CD4-positive, alpha-beta T cell (primary cell): ENCODE results near the gene TGFBR2. TPM values are rescaled to one million over a fixed set of nuclear protein-coding genes. Genes with fewer than 3 reads are reported as not detected.

Experiments used
- ATAC-seq: fragments of 200-7000 bp; cut with Tn5 transposase; one replicate; pipeline ENCODE4 v1.10.0; 2022; ENCODE audit warnings: mild to moderate bottlenecking; ENCODE audit not compliant: poor library complexity
- CTCF ChIA-PET: fragments of 350-600 bp; sonication (Branson Sonifier 250); formaldehyde crosslinking; loops from one replicate; lab custom pipeline; 2021; ENCODE audit warnings: antibody characterized with exemption, inconsistent platforms; lab: Charles Lee
- POLR2A ChIA-PET: fragments of 350-600 bp; sonication (Branson Sonifier 250); formaldehyde crosslinking; loops from one replicate; lab custom pipeline; 2021; ENCODE audit warnings: antibody characterized with exemption, inconsistent platforms; lab: Charles Lee
- DNase-seq, 14 experiments: peaks; one replicate each; pipeline ENCODE4 v3.0.0-alpha.2; 2013 to 2020; ENCODE audit warnings: mixed read lengths in 2 of 14
- H3K27ac ChIP-seq, 2 donors: one replicate each; pipeline versions ENCODE4 v1.5.1 to v1.7.0; 2013; ENCODE audit warnings: low read length in 2 of 2, low read depth in 1 of 2, mild to moderate bottlenecking in 1 of 2
- H3K27me3 ChIP-seq, 2 experiments: 1 replicate in 1 of 2; 2 replicates in 1 of 2; pipeline versions ENCODE4 v1.6.1 to v1.7.0; 2013; ENCODE audit warnings: low read length in 2 of 2, control low read depth in 1 of 2, mild to moderate bottlenecking in 1 of 2, moderate library complexity in 1 of 2; ENCODE audit not compliant: insufficient read depth in 2 of 2, control insufficient read depth in 1 of 2
- H3K36me3 ChIP-seq: one replicate; pipeline ENCODE4 v1.6.1; 2013; ENCODE audit warnings: low read length, control low read depth; ENCODE audit not compliant: insufficient read depth
- H3K4me1 ChIP-seq: one replicate; pipeline ENCODE4 v1.6.1; 2013; ENCODE audit warnings: low read length, control low read depth; ENCODE audit not compliant: insufficient read depth
- H3K4me3 ChIP-seq: one replicate; pipeline ENCODE4 v1.5.1; 2013; ENCODE audit warnings: mild to moderate bottlenecking, low read length, moderate library complexity
- H3K9me3 ChIP-seq, 2 experiments: 1 replicate in 1 of 2; 2 replicates in 1 of 2; pipeline versions ENCODE4 v1.6.1 to v1.7.0; 2013; ENCODE audit warnings: low read length in 2 of 2, mild to moderate bottlenecking in 2 of 2, control low read depth in 1 of 2, moderate library complexity in 1 of 2; ENCODE audit not compliant: control insufficient read depth in 1 of 2, insufficient read depth in 1 of 2
- H3K27ac Mint-ChIP-seq: one replicate; pipeline ENCODE4 v1.8.0; 2020; ENCODE audit warnings: mixed read lengths
- H3K27me3 Mint-ChIP-seq: one replicate; pipeline ENCODE4 v1.8.0; 2021; ENCODE audit warnings: mixed read lengths
- H3K36me3 Mint-ChIP-seq: one replicate; pipeline ENCODE4 v1.8.0; 2021; ENCODE audit warnings: low read depth, mixed read lengths
- H3K4me1 Mint-ChIP-seq: one replicate; pipeline ENCODE4 v1.8.0; 2021; ENCODE audit warnings: low read depth, mixed read lengths
- H3K4me3 Mint-ChIP-seq: one replicate; pipeline ENCODE4 v1.8.0; 2020; ENCODE audit warnings: mild to moderate bottlenecking, mixed read lengths
- H3K9me3 Mint-ChIP-seq: one replicate; pipeline ENCODE4 v1.8.0; 2020; ENCODE audit warnings: mixed read lengths
- intact Hi-C, 2 experiments: fragments of 100-400 bp; cut with DNase I in 1 of 2; cut with micrococcal nuclease in 1 of 2; formaldehyde crosslinking; loops; one replicate each; pipeline versions ENCODE4 v1.15.1 to v1.9.0; 2023 to 2025; cut with DNase I, micrococcal nuclease
- total RNA-seq, 174 experiments: library from RNA in 2 of 174; stranded (reverse) in 2 of 174; gene quantifications; one replicate each; pipeline ENCODE4 v1.2.3 and lab custom pipeline; 2021 to 2026
- TF ChIP-seq, protein P1 (sequence below): fragments of 200-600 bp; IDR thresholded peaks from one replicate; pipeline ENCODE4 v1.8.0; 2022; ENCODE audit warnings: antibody characterized with exemption, mild to moderate bottlenecking

Gene TGFBR2
- total RNA-seq, 2 experiments from 2014 or later: 203 to 205 TPM

DNA sequence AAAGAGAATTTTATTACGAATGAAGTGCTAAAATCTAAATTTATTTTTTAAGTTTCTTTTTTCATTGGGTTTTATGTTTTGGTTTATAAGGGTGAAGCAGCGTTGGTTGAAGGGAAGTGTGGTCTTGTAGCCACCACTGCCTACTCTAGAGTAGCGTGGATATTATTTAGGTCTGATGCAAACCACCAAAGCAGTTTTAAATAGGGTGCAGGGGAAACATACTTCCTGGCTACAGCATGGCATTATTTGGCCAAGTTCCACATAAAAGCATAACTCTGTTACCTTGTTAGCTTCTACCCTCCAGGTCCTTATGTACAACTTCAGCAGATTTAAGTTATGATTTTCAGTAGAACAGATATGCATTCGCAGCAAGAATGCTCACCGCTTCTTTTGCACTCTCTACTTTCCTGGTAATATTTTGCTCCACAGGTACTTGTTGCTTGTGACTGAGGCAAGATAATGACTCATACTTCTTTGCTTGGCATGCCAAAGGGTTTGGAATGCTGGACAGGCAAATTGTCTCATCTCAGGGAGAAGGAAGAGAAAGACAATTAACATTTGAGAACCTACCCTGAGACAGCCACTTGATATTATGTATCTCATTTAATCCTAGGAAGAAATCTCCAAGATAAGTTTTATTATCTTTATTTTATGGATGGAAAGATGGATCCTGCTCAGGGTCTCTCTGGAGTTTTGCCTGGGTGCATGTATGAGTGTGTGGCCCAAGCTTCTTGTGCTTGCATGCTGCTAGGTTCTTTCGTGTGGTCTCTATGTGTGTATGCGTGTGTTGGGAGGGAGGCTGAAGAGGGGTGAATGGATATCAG, 5.4 kb downstream of the TGFBR2 start:
- no peaks in the 10 kb centered on the region for H3K27me3 Mint-ChIP-seq
- TF ChIP-seq, protein P1, sequence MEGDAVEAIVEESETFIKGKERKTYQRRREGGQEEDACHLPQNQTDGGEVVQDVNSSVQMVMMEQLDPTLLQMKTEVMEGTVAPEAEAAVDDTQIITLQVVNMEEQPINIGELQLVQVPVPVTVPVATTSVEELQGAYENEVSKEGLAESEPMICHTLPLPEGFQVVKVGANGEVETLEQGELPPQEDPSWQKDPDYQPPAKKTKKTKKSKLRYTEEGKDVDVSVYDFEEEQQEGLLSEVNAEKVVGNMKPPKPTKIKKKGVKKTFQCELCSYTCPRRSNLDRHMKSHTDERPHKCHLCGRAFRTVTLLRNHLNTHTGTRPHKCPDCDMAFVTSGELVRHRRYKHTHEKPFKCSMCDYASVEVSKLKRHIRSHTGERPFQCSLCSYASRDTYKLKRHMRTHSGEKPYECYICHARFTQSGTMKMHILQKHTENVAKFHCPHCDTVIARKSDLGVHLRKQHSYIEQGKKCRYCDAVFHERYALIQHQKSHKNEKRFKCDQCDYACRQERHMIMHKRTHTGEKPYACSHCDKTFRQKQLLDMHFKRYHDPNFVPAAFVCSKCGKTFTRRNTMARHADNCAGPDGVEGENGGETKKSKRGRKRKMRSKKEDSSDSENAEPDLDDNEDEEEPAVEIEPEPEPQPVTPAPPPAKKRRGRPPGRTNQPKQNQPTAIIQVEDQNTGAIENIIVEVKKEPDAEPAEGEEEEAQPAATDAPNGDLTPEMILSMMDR: no peak
- CTCF ChIA-PET: interaction anchor here (1.0 to 2.6 kb wide), 4 partner anchors 9 to 177 kb away, joined by 3 to 10 read pairs (median 4); no protein-coding TSS in a partner anchor
- ATAC-seq (peak; percentile 30), DNase-seq (peak in 3 of 14 experiments; percentile 58 to 70 (median 62))
- no peaks in the 10 kb centered on the region for H3K9me3 Mint-ChIP-seq
- H3K4me1 ChIP-seq: peaks cover 35% of the 10 kb centered on the region
- peaks cover 70% of the 10 kb centered on the region for H3K4me1 Mint-ChIP-seq
- intact Hi-C loops: loop anchor here (2.0 kb wide), 3 partner anchors 15 to 291 kb away; no protein-coding TSS in a partner anchor
- H3K27ac ChIP-seq: peak overlapping the region; percentile 55 to 60
- POLR2A ChIA-PET: interaction anchor here (0.7 to 8.9 kb wide), 21 partner anchors 9 to 921 kb away, joined by 3 to 176 read pairs (median 5); partner anchors contain the start of gene STT3B
- no peaks in the 10 kb centered on the region for H3K36me3 ChIP-seq
- peak overlapping the region; percentile 73 for H3K4me3 ChIP-seq
- no peaks in the 10 kb centered on the region for H3K9me3 ChIP-seq
- H3K36me3 Mint-ChIP-seq: peaks cover 87% of the 10 kb centered on the region
- peak overlapping the region; percentile 96 for H3K27ac Mint-ChIP-seq
- no peaks in the 10 kb centered on the region for H3K27me3 ChIP-seq
- H3K4me3 Mint-ChIP-seq: peak overlapping the region; percentile 97

DNA sequence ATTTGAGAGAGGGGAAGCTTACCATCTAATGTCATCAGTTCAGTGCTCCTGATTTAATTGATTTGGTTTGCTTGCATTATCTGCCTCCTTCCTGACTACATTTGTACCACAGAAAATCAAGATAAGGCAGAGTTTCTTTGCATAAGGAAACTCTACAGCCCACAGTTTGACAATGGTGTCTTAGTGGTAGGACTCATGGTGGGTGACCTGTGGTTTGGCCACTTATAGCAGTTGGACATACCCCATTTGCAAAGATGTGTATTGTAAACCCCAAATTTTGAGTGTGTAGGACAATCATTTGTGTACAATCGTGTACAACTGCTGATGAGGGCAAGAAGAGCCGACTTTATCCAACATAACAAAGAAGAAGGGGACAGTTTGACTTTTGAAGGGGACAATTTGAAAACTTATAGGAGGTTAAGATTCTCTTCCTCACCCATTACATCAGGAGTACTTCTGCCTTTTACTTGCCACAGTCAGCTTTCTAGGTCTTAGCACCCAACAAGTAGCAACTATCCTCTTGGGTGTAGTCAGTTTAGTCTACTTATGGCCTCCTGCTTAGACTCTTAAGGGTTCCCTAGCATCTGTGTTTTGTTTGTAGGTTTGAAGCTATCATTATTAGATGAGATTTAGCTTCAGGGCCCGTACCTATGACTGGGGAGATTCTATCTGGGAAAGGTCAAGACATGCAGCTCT, 6.2 kb downstream of the TGFBR2 start:
- Histone ChIP-seq H3K4me1 (peaks cover 39% of the 10 kb centered on the region), H3K27ac (peak overlapping the region; percentile 55 to 60), H3K36me3 (no peaks in the 10 kb centered on the region), H3K9me3 (no peaks in the 10 kb centered on the region), H3K4me3 (peak overlapping the region; percentile 73), H3K27me3 (no peaks in the 10 kb centered on the region)
- H3K36me3 Mint-ChIP-seq: peaks cover 85% of the 10 kb centered on the region
- TF ChIP-seq, protein P1: no peak
- H3K4me3 Mint-ChIP-seq: peak overlapping the region; percentile 97
- CTCF ChIA-PET: interaction anchor here (1.0 to 2.6 kb wide), 2 partner anchors 16 to 178 kb away, joined by 3 to 10 read pairs; no protein-coding TSS in a partner anchor
- H3K27me3 Mint-ChIP-seq: no peaks in the 10 kb centered on the region
- H3K4me1 Mint-ChIP-seq: peaks cover 77% of the 10 kb centered on the region
- DNase-seq (no peak), ATAC-seq (no peak)
- intact Hi-C loops: loop anchor here in 1 of 2 experiments (2.0 kb wide), 1 partner anchor 14 kb away; no protein-coding TSS in a partner anchor
- POLR2A ChIA-PET: interaction anchor here (0.5 to 8.9 kb wide), 14 partner anchors 8 to 920 kb away, joined by 3 to 176 read pairs (median 4); partner anchors contain the start of gene STT3B
- H3K9me3 Mint-ChIP-seq: no peaks in the 10 kb centered on the region
- peak overlapping the region; percentile 96 for H3K27ac Mint-ChIP-seq
